ENCODE data around the gene PDYN.

The PDYN gene

GRCh38 chr20:1935696-1936366 lies 58.0 kb downstream of the PDYN start:
- DNase-seq (ENCODE audit: extremely low read depth in 1 of 2, low read depth in 1 of 2), result no peak

DNA sequence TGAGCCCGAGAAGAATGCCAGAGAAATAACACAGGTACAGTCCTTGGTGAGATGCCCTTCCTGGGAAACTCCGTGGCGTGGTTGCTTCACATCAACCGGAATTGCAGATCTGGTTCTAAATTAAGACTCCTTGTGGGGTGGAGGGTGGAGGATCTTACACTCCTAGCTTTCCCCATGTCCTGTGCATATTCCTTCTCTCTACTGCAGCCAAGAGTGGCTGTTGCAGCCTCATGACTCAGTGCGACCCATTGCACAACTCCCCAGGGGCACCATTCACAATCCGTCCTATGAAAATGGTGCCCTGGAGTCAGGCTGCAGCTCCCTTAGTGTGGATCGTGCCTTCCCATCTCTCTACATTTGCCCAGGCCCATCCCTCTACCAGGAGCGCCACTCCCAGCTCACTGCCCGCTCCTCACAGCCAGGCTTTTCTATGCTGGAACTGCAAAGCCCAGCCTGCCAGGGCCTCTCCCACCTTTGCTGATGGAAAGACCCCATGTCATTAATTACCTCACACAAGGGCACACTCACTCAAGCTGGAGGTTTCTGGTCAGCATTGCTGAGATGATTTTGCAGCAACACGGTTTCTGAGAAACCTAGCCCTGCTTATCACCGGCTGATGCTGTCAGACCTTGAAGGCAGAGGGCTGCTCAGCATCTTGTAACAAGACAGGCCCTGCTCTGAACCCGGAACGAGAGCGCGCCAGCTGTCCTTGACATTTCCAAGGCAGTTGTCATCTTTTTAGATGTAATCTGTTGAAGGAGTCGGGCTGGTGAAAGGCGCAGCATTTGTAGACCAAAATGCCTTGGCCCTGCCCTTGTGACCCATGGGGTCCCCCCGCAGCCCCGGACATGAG lies 58.9 kb downstream of the PDYN start:
- no peak for DNase-seq (ENCODE audit: extremely low read depth in 1 of 2, low read depth in 1 of 2)

- no peak for DNase-seq (ENCODE audit: extremely low read depth in 1 of 2, low read depth in 1 of 2)
Measured at GRCh38 chr20:1934156-1934555, 59.7 kb downstream of the PDYN start.

DNA sequence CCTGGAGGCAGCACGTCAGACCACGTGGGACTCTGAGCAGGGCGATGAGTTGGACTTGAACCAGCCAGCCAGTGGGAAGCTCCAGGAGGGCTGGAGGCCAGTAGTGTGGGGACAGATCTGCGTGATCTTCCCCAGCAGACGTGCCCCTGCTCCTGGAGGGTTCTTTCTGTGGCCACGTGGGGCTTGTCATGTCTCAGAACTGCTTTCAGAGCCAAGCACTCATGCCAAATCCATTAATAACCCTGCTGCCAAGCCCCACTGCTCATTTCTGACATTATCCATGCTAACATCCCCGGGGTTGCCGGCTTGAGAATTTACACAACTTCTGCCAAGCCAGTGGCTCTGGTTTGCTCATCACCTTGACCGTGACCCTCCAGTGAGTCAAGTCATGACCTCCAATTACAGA lies 60.4 kb downstream of the PDYN start:
- no peak for DNase-seq (ENCODE audit: extremely low read depth in 1 of 2, low read depth in 1 of 2)

- DNase-seq (ENCODE audit: extremely low read depth in 1 of 2, low read depth in 1 of 2), result no peak
Measured at GRCh38 chr20:1932971-1933370, 60.9 kb downstream of the PDYN start.

DNA sequence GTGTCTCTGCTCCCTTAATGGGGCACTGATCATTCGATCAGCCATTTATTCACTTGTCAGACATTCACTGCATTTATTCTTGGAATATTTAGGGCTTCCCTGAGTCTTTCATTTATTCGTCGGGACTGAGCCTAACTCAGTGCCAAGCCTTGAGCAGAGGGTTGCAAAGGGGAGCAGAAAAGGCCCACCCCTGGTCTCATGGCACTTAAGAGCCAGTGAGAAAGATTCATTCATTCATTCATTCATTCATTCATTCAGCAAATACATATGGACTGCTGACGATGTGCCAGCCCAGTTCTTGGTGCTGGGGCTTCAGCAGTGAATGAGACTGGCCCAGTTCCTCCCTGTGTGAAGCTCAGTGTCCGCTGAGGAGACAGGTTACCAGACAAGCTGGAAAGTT lies 62.0 kb downstream of the PDYN start:
- no peak for DNase-seq (ENCODE audit: extremely low read depth in 1 of 2, low read depth in 1 of 2)

DNA sequence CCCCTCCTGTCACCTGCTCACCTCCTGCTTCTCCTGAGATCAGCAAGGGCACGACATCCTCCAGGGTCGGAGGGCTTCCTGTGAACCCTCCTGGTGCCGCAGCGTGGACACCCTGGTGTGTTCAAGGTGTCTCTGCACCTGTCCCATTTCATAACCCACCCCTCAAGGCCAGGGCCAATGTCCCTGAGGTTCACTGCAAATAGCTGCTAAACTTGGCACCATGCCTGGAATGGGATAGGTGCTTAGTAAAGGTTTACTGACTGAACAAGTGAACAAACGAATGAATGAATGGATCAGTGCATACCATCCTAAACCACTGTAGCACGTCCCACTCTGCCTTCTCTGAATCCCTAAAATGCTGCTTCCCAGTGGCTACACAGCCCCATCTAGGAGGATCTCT lies 63.7 kb downstream of the PDYN start:
- DNase-seq (ENCODE audit: extremely low read depth in 1 of 2, low read depth in 1 of 2), result no peak

GRCh38 chr20:1929460-1929859 lies 64.4 kb downstream of the PDYN start:
- DNase-seq (ENCODE audit: extremely low read depth in 1 of 2, low read depth in 1 of 2), result no peak

- DNase-seq (ENCODE audit: extremely low read depth in 1 of 2, low read depth in 1 of 2), result no peak
Measured at GRCh38 chr20:1928782-1929181, 65.1 kb downstream of the PDYN start.
